ENCODE data around the gene SERPIND1. TPM values are rescaled to one million over a fixed set of nuclear protein-coding genes. Genes with fewer than 3 reads are reported as not detected.

The SERPIND1 gene
- total RNA-seq, 1 donor from 2014 or later: 4.5 TPM

- FAIRE-seq: no peak
- no peak for DNase-seq (ENCODE audit: low spot score in 2 of 2)
These were observed 1.8 kb upstream of the SERPIND1 start for GRCh38 chr22:20771918-20772625.

- DNase-seq (ENCODE audit: low spot score in 2 of 2) (no peak), FAIRE-seq (no peak)
These were observed 969 bp downstream of the SERPIND1 start for GRCh38 chr22:20774882-20775281.

GRCh38 chr22:20775342-20775895 lies 1.5 kb downstream of the SERPIND1 start:
- DNase-seq (ENCODE audit: low spot score in 2 of 2): no peak
- no peak for FAIRE-seq

- no peak for DNase-seq (ENCODE audit: low spot score in 2 of 2)
- FAIRE-seq: no peak
These were observed 2.9 kb downstream of the SERPIND1 start for GRCh38 chr22:20776624-20777405.

- no peak for DNase-seq (ENCODE audit: low spot score in 2 of 2)
- FAIRE-seq: no peak
These were observed 3.7 kb downstream of the SERPIND1 start for GRCh38 chr22:20777420-20778177.

- DNase-seq (ENCODE audit: low spot score in 2 of 2) (no peak), FAIRE-seq (no peak)
These were observed 5.3 kb downstream of the SERPIND1 start for GRCh38 chr22:20779014-20779817.

GRCh38 chr22:20779818-20780158 lies 5.9 kb downstream of the SERPIND1 start:
- FAIRE-seq (no peak), DNase-seq (ENCODE audit: low spot score in 2 of 2) (no peak)

- no peak for DNase-seq (ENCODE audit: low spot score in 2 of 2)
- no peak for FAIRE-seq
These were observed 7.5 kb downstream of the SERPIND1 start for GRCh38 chr22:20781272-20781990.

GRCh38 chr22:20782083-20782482 lies 8.2 kb downstream of the SERPIND1 start:
- FAIRE-seq: no peak
- DNase-seq (ENCODE audit: low spot score in 2 of 2): no peak

- DNase-seq (ENCODE audit: low spot score in 2 of 2) (no peak), FAIRE-seq (no peak)
These were observed 8.8 kb downstream of the SERPIND1 start for GRCh38 chr22:20782596-20783299.

GRCh38 chr22:20783300-20783673 lies 9.4 kb downstream of the SERPIND1 start:
- DNase-seq (ENCODE audit: low spot score in 2 of 2): no peak
- FAIRE-seq: no peak

- DNase-seq (ENCODE audit: low spot score in 2 of 2) (peak in 1 of 2 donors; percentile 54), FAIRE-seq (no peak)
These were observed 10.2 kb downstream of the SERPIND1 start for GRCh38 chr22:20783844-20784723.

GRCh38 chr22:20785415-20785814 lies 11.5 kb downstream of the SERPIND1 start:
- no peak for FAIRE-seq
- no peak for DNase-seq (ENCODE audit: low spot score in 2 of 2)

GRCh38 chr22:20786048-20786447 lies 12.1 kb downstream of the SERPIND1 start:
- DNase-seq (ENCODE audit: low spot score in 2 of 2): no peak
- no peak for FAIRE-seq

GRCh38 chr22:20786536-20786979 lies 12.6 kb downstream of the SERPIND1 start:
- DNase-seq (ENCODE audit: low spot score in 2 of 2) (no peak), FAIRE-seq (no peak)

GRCh38 chr22:20787223-20787622 lies 13.3 kb downstream of the SERPIND1 start:
- no peak for FAIRE-seq
- no peak for DNase-seq (ENCODE audit: low spot score in 2 of 2)

GRCh38 chr22:20787746-20788626 lies 14.1 kb downstream of the SERPIND1 start:
- FAIRE-seq (no peak), DNase-seq (ENCODE audit: low spot score in 2 of 2) (no peak)
